Choroid plexus epithelial cell (primary cell): ENCODE data around the gene MIOX.

ENCODE experiments used
- DNase-seq: peaks from one replicate; pipeline ENCODE4 v3.0.0-alpha.2; 2010; ENCODE audit warnings: low read depth
- H3K4me3 ChIP-seq: 2 replicates; pipeline ENCODE4 v1.5.1; 2011; ENCODE audit warnings: low read depth, mild to moderate bottlenecking, control low read depth, low read length, moderate library complexity
- CTCF ChIP-seq: conservative IDR thresholded peaks from 2 replicates; pipeline ENCODE4 v1.5.1; 2011; ENCODE audit warnings: low read depth, mild to moderate bottlenecking, control low read depth, inconsistent platforms, low read length, moderate library complexity

MIOX gene

DNA sequence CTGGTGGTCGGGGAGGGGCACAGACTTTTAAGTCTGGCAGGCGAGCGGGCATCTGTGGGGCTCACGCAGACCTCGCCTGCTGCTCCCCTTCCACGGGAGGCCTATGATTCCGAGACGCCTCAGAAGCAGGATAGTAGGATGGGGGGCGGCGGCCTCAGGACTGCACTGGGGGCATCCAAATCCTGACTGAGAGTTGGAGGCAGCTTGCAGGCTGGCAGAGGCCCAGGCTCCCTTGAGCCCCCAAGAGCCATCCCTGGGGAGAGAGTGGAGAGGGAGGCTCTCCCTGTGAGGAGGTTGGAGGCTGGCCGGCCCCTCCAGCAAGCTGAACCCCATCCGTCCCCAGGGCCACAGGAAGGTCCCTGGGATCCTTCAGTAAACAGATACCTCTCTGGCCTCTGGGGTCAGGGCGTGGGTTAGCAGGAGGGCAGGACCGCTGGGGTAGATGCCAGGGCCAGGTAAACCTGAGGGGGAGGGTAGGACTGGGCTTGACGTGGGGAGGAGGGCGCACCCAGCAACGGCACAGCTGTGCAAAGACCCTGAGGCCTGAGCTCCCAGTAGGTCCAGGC lies 45.1 kb upstream of the MIOX start:
- DNase-seq, result no peak
- TF ChIP-seq CTCF, result no peak
- H3K4me3 ChIP-seq, result no peak overlapping the region

GRCh38 chr22:50443197-50443596 lies 43.5 kb upstream of the MIOX start:
- no peak overlapping the region for H3K4me3 ChIP-seq
- TF ChIP-seq CTCF, result no peak
- DNase-seq, result no peak

DNA sequence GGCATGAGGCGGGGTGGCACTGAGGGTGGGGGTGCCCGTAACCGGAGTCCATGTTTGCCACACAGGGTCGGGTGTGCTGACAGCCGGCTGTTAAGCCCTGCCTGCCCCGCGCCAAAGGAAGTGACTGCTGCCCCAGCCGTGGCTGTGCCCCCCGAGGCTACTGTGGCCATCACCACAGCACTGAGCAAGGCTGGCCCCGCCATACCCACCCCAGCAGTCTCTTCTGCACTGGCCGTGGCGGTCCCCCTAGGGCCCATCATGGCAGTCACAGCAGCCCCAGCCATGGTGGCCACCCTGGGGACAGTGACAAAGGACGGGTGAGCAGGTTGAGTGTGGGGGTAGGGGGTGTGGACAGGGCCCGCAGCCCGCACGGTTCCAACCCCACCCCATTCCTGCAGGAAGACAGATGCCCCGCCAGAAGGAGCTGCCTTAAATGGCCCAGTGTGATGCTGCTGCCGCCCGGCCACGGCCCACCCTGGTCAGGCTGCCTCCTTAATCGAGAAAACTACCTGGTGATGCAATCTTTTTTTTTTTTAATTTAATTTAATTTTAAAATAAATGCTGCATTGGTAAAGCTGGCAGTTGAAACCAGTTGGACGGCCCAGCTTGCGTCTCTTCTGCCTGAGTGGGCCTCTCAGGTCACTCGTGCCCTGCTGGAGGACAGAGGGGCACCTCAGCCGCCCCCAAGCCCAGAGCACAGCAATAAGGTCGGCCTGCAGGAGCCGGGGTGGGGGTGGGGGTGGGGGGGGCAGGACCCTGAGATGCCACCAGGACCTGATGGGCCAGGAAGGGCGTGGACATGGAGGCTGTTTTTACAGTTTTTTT lies 42.6 kb upstream of the MIOX start:
- no peak for TF ChIP-seq CTCF
- DNase-seq, result peak; percentile 17
- H3K4me3 ChIP-seq, result no peak overlapping the region

- TF ChIP-seq CTCF, result no peak
- DNase-seq, result peak; percentile 88
- no peak overlapping the region for H3K4me3 ChIP-seq
Observed at GRCh38 chr22:50444663-50445062, 42.0 kb upstream of the MIOX start.

DNA sequence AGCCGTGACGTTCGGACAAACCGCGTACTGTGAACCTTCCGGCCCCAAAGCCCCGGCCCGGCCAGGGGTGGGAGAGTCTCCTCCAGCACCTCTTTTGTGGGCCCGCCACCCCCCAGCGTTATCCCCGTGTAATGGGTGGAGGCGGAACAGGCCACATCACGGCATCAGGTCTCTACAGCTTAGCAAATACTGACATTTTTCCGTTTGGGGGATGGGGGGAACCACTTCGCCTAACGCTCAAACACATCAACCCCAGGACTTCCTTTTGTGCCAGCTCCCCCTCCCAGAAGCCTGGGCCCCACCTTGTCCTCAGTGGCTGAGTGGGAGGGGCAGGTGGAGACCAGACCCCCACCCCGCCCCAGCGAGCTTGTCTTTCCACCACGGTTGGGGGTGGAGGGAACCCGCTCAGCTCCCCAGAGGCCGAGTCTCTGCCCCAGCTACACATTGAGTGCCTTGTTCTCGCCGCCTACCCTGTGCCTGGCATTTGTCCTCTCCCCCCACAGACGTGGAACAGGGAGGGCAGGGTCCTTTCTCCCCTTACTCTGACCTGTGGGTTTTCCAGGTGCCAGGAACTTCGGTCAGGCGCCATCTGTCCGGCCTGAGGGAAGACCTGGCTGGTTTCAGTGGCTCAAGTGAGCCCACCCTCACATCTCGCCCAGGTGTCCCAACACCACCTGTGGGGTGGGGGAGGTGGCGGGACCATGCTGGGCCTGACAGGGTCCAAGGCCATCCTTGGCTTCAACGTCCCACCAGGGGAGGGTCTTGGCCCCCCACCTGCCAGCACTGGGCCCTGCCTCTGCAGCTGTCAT lies 41.4 kb upstream of the MIOX start:
- no peak overlapping the region for H3K4me3 ChIP-seq
- no peak for TF ChIP-seq CTCF
- DNase-seq, result no peak

- TF ChIP-seq CTCF, result no peak
- no peak overlapping the region for H3K4me3 ChIP-seq
- no peak for DNase-seq
Observed at GRCh38 chr22:50445880-50446707, 40.6 kb upstream of the MIOX start.
